CD14-positive monocyte (primary cell): ENCODE results near the gene PRTFDC1. TPM values are rescaled to one million over a fixed set of nuclear protein-coding genes. Genes with fewer than 3 reads are reported as not detected.

Experiments
- DNase-seq, 3 donors: peaks; one replicate each; pipeline ENCODE4 v3.0.0-alpha.2; 2011 to 2022
- H2AFZ ChIP-seq: 2 replicates; pipeline ENCODE4 v1.6.0; 2012; ENCODE audit warnings: mild to moderate bottlenecking, low read depth, low read length, inconsistent platforms; ENCODE audit not compliant: insufficient read depth, poor library complexity, severe bottlenecking
- H3K27ac ChIP-seq, 2 donors: 1 replicate in 1 of 2; 2 replicates in 1 of 2; pipeline ENCODE4 v1.5.1; 2012 to 2013; ENCODE audit warnings: low read length in 2 of 2, control low read depth in 1 of 2, inconsistent platforms in 1 of 2, low read depth in 1 of 2, mild to moderate bottlenecking in 1 of 2
- H3K27me3 ChIP-seq, 2 donors: one replicate each; pipeline versions ENCODE4 v1.6.0 to v1.6.1; 2011 to 2013; ENCODE audit warnings: low read length in 2 of 2; ENCODE audit not compliant: control insufficient read depth in 2 of 2, insufficient read depth in 2 of 2
- H3K36me3 ChIP-seq, 2 donors: replicated peaks in 1 of 2; 1 replicate in 1 of 2; 2 replicates in 1 of 2; pipeline versions ENCODE4 v1.5.1 to v1.6.1; 2012 to 2013; ENCODE audit warnings: low read length in 2 of 2, control low read depth in 1 of 2, inconsistent platforms in 1 of 2, mild to moderate bottlenecking in 1 of 2; ENCODE audit not compliant: insufficient read depth in 2 of 2, control insufficient read depth in 1 of 2
- H3K4me1 ChIP-seq, 2 donors: 1 replicate in 1 of 2; 2 replicates in 1 of 2; pipeline versions ENCODE4 v1.5.1 to v1.6.1; 2012 to 2013; ENCODE audit warnings: low read length in 2 of 2, control low read depth in 1 of 2, inconsistent platforms in 1 of 2, mild to moderate bottlenecking in 1 of 2, moderate library complexity in 1 of 2; ENCODE audit not compliant: insufficient read depth in 2 of 2, control insufficient read depth in 1 of 2
- H3K4me2 ChIP-seq: replicated peaks from 2 replicates; pipeline ENCODE3; 2012; ENCODE audit warnings: low read length, moderate library complexity, mild to moderate bottlenecking; ENCODE audit not compliant: poor library complexity, severe bottlenecking; ENCODE audit errors: extremely low read depth
- H3K4me3 ChIP-seq, 3 experiments: fragments of 200-600 bp in 1 of 3; sonication (generic) in 1 of 3; replicated peaks in 1 of 3; 1 replicate in 2 of 3; 2 replicates in 1 of 3; pipeline ENCODE4 v1.5.1; 2011 to 2013; ENCODE audit warnings: low read length in 3 of 3, mild to moderate bottlenecking in 3 of 3, control low read depth in 2 of 3, low read depth in 2 of 3, inconsistent platforms in 1 of 3, moderate library complexity in 1 of 3
- H3K79me2 ChIP-seq: 2 replicates; pipeline ENCODE4 v1.6.0; 2012; ENCODE audit warnings: mild to moderate bottlenecking, control low read depth, inconsistent platforms, low read length, moderate library complexity; ENCODE audit not compliant: insufficient read depth
- H3K9ac ChIP-seq: 2 replicates; pipeline ENCODE4 v1.6.0; 2017; ENCODE audit warnings: low read length, mild to moderate bottlenecking; ENCODE audit not compliant: insufficient read depth, poor library complexity, severe bottlenecking
- H3K9me3 ChIP-seq, 2 donors: replicated peaks in 1 of 2; 1 replicate in 1 of 2; 2 replicates in 1 of 2; pipeline versions ENCODE4 v1.5.1 to v1.6.1; 2012 to 2013; ENCODE audit warnings: low read length in 2 of 2, control low read depth in 1 of 2; ENCODE audit not compliant: control insufficient read depth in 1 of 2, insufficient read depth in 1 of 2
- H4K20me1 ChIP-seq: 2 replicates; pipeline ENCODE4 v1.6.0; 2012; ENCODE audit warnings: mild to moderate bottlenecking, low read length, control low read depth, moderate library complexity; ENCODE audit not compliant: insufficient read depth
- H3K27ac Mint-ChIP-seq, 7 donors: one replicate each; pipeline ENCODE4 v1.8.0; 2020; ENCODE audit warnings: mild to moderate bottlenecking in 7 of 7, mixed read lengths in 7 of 7, moderate library complexity in 6 of 7, inconsistent platforms in 2 of 7
- H3K27me3 Mint-ChIP-seq, 3 donors: one replicate each; pipeline ENCODE4 v1.8.0; 2021 to 2022; ENCODE audit warnings: low read depth in 3 of 3, mild to moderate bottlenecking in 3 of 3, mixed read lengths in 3 of 3, moderate library complexity in 3 of 3, inconsistent platforms in 1 of 3
- H3K36me3 Mint-ChIP-seq, 2 donors: one replicate each; pipeline ENCODE4 v1.8.0; 2020; ENCODE audit warnings: mixed read lengths in 2 of 2, inconsistent platforms in 1 of 2, mild to moderate bottlenecking in 1 of 2
- H3K4me1 Mint-ChIP-seq: one replicate; pipeline ENCODE4 v1.8.0; 2020; ENCODE audit warnings: mild to moderate bottlenecking, mixed read lengths
- H3K4me3 Mint-ChIP-seq, 2 donors: one replicate each; pipeline ENCODE4 v1.8.0; 2020; ENCODE audit warnings: mild to moderate bottlenecking in 2 of 2, mixed read lengths in 2 of 2, moderate library complexity in 1 of 2
- H3K9me3 Mint-ChIP-seq, 7 donors: one replicate each; pipeline ENCODE4 v1.8.0; 2020 to 2022; ENCODE audit warnings: mixed read lengths in 7 of 7, mild to moderate bottlenecking in 6 of 7, moderate library complexity in 6 of 7, inconsistent platforms in 2 of 7
- WGBS: methylation state at CpG from one replicate; pipeline ENCODE4 v1.1.5; 2013; ENCODE audit warnings: missing lambda C conversion rate; ENCODE audit not compliant: insufficient coverage; 5-methylcytosine and 5-hydroxymethylcytosine counted together
- intact Hi-C, 2 donors: fragments of 100-400 bp; cut with micrococcal nuclease; formaldehyde crosslinking; loops; one replicate each; pipeline versions ENCODE4 v1.15.0 to v1.15.1; 2023
- polyA plus RNA-seq, 3 donors: library from polyadenylated mRNA; depleted of rRNA in 1 of 3; unstranded in 2 of 3; stranded (reverse) in 1 of 3; fragments of 300-500 nt in 2 of 3; fragments of >200 nt in 1 of 3; fragmentation: Illumina TruSeq in 2 of 3; gene quantifications; 1 replicate in 2 of 3; 2 replicates in 1 of 3; pipeline ENCODE4 v1.2.3, GENCODE V29; 2012 to 2021
- TF ChIP-seq, protein P1 (sequence below): fragments of 200-600 bp; IDR thresholded peaks from one replicate; pipeline ENCODE4 v1.8.0; 2022; ENCODE audit warnings: antibody characterized with exemption, mild to moderate bottlenecking

The PRTFDC1 gene
- polyA plus RNA-seq, 3 donors = not detected

DNA sequence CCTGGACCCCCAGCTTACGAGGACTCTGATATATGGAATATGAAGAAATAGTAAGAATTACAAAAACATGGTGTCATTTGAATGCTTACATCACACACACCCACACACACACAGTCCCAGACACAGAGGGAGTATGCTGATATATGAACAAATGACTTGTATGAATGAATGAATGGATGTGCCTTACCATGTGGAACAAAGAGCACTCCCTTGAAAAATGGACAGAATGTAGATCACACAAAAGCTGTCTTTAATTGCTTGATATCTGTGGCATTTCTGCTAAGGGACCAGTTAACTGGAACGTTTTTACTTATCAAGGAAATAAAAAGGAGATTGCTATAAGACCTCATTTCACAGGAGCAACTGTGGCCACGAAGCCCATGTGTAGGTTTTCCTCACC, 46.0 kb downstream of the PRTFDC1 start:
- Mint-ChIP-seq H3K9me3 (peaks cover 0 to 1% (median 0%) of the 10 kb centered on the region in 7 donors), H3K27ac (no peak overlapping the region), H3K27me3 (no peaks in the 10 kb centered on the region), H3K4me1 (peaks cover 27% of the 10 kb centered on the region), H3K36me3 (no peaks in the 10 kb centered on the region), H3K4me3 (no peak overlapping the region)
- H3K27ac ChIP-seq = no peak overlapping the region
- H3K4me3 ChIP-seq = no peak overlapping the region
- WGBS = 100% methylated on average over 2 of the region's 3 CpGs
- no peak for DNase-seq
- H3K9me3 ChIP-seq = no peaks in the 10 kb centered on the region
- H3K79me2 ChIP-seq = no peaks in the 10 kb centered on the region
- no peak overlapping the region for H2AFZ ChIP-seq
- no peak overlapping the region for H3K4me2 ChIP-seq
- H3K27me3 ChIP-seq = no peaks in the 10 kb centered on the region
- peaks cover 21 to 38% of the 10 kb centered on the region in 2 donors for H3K4me1 ChIP-seq
- H4K20me1 ChIP-seq = no peaks in the 10 kb centered on the region
- H3K9ac ChIP-seq = no peak overlapping the region
- TF ChIP-seq, protein P1, sequence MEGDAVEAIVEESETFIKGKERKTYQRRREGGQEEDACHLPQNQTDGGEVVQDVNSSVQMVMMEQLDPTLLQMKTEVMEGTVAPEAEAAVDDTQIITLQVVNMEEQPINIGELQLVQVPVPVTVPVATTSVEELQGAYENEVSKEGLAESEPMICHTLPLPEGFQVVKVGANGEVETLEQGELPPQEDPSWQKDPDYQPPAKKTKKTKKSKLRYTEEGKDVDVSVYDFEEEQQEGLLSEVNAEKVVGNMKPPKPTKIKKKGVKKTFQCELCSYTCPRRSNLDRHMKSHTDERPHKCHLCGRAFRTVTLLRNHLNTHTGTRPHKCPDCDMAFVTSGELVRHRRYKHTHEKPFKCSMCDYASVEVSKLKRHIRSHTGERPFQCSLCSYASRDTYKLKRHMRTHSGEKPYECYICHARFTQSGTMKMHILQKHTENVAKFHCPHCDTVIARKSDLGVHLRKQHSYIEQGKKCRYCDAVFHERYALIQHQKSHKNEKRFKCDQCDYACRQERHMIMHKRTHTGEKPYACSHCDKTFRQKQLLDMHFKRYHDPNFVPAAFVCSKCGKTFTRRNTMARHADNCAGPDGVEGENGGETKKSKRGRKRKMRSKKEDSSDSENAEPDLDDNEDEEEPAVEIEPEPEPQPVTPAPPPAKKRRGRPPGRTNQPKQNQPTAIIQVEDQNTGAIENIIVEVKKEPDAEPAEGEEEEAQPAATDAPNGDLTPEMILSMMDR = no peak
- no peaks in the 10 kb centered on the region for H3K36me3 ChIP-seq
- intact Hi-C loops = no loop called here

- no peaks in the 10 kb centered on the region for H3K9me3 ChIP-seq
- H3K27me3 Mint-ChIP-seq = no peaks in the 10 kb centered on the region
- WGBS = 94% methylated on average over 2 of the region's 4 CpGs
- H3K27ac Mint-ChIP-seq = peak overlapping the region in 2 of 7 donors; percentile 19 to 48
- TF ChIP-seq, protein P1 = no peak
- no peaks in the 10 kb centered on the region for H3K27me3 ChIP-seq
- no peak overlapping the region for H3K9ac ChIP-seq
- H4K20me1 ChIP-seq = no peaks in the 10 kb centered on the region
- intact Hi-C loops = no loop called here
- H3K4me2 ChIP-seq = no peak overlapping the region
- H3K4me1 Mint-ChIP-seq = peaks cover 30% of the 10 kb centered on the region
- H3K9me3 Mint-ChIP-seq = peaks cover 0 to 1% (median 0%) of the 10 kb centered on the region in 7 donors
- H3K4me1 ChIP-seq = peaks cover 24 to 38% of the 10 kb centered on the region in 2 donors
- H3K27ac ChIP-seq = no peak overlapping the region
- no peak for DNase-seq
- H3K79me2 ChIP-seq = no peaks in the 10 kb centered on the region
- no peak overlapping the region for H3K4me3 Mint-ChIP-seq
- no peaks in the 10 kb centered on the region for H3K36me3 Mint-ChIP-seq
- H2AFZ ChIP-seq = no peak overlapping the region
- H3K36me3 ChIP-seq = no peaks in the 10 kb centered on the region
- H3K4me3 ChIP-seq = no peak overlapping the region
These were observed 47.6 kb downstream of the PRTFDC1 start for GRCh38 chr10:24904824-24905223.
